ENCODE data around the gene PFDN6.

PFDN6 gene

GRCh38 chr6:33295621-33296369 is 6.4 kb downstream of the PFDN6 start:
- no peak for DNase-seq (ENCODE audit: low read depth)

- DNase-seq (ENCODE audit: low read depth): no peak
Measured at GRCh38 chr6:33296797-33297405, 7.5 kb downstream of the PFDN6 start.

DNA sequence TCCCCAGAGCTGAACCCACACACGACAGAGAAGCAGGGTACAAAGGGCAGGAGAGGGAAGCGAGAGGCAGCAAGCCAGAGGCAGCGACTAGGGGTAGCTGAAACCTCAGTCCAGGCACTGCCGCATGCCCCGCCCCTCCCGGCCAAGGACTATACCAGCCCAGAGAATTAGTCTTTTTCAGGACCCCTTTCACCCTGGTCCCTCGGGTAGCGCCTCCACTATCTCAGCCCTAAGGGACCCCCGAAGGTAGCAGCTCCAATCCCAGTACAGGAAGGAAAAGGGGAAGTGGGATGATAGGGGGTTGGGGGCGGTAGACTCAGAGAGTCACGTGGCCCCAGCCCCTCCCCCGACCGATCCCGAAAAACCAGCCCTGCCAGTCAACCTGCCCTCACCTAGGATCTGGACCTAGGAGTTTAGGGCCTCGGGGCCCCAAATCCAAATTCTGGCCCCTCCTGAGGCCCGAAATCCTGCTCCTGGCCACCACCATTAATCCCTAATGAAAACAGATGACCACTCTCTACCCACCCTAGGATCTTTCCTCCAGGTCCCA is 8.1 kb downstream of the PFDN6 start:
- no peak for DNase-seq (ENCODE audit: low read depth)

- peak; percentile 87 for DNase-seq (ENCODE audit: low read depth)
Measured at GRCh38 chr6:33297956-33298772, 8.8 kb downstream of the PFDN6 start.

DNA sequence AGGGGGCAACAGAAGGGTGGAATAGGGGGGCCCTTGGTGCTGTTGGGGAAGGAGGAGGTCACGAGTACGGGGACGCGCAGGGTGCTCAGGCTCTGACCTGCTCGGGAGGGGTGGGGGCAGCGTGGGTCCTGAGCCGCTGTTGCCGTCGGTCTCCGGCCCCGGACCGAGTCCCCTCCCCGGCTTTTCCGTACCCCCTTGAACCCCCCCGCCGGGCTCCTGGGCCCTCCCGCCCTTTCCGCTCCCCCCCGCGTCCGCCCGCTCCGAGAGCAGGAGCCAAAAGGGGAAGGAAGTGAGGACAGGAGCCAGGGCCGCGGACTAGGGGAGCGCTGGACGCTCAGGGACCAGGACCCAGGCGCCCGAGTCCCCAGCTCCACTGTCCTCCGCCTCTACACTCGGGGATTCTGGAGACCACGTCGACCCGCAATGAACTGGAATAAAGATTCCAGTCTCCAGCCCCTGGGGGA is 9.4 kb downstream of the PFDN6 start, which contains the start of gene RGL2:
Gene RGL2 (minus strand): TSS at position 170 of the 464 bp plus-strand sequence. CDS start 332 bp downstream, outside the sequence.
- peak; percentile 68 for DNase-seq (ENCODE audit: low read depth)

GRCh38 chr6:33299237-33299944 is 10.0 kb downstream of the PFDN6 start:
- peak; percentile 96 for DNase-seq (ENCODE audit: low read depth)

DNA sequence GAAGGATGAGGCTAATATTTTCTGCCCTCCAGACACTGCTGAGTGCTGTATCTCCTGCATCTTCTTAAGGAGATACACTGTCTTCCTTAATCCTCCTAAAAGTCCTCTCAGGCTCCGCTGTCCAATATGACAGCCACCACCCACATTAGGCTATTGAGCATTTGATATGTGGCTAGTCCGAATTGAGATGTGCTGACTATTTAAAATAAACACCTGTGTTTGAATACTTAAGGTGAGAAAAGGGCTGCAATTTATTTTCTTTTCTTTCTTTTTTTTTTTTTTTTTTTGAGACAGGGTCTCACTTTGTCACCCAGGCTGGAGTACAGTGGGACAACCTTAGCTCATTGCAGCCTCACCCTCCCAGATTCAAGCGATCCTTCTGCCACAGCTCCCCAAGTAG is 12.5 kb downstream of the PFDN6 start:
- no peak for DNase-seq (ENCODE audit: low read depth)

DNA sequence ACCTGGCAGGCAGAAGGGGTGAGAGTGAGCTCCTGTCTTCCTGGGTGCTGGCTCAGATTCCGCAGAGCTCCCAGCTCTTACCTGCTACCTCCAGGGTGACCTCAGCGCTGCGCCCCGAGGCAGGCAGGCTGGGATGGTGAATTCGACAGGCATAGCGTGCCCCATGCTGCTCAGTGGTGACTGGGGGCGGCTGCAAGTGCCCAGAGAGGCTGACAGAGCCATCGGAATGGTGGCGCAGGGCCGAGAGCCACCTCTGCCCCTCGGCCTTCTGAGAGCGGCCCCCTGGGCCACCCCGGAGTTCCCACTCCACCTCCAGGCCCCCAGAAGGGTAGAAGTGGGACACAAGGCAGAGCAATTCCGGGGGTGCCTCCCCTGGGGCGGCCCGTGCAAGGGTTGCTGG is 14.8 kb downstream of the PFDN6 start:
- no peak for DNase-seq (ENCODE audit: low read depth)

DNA sequence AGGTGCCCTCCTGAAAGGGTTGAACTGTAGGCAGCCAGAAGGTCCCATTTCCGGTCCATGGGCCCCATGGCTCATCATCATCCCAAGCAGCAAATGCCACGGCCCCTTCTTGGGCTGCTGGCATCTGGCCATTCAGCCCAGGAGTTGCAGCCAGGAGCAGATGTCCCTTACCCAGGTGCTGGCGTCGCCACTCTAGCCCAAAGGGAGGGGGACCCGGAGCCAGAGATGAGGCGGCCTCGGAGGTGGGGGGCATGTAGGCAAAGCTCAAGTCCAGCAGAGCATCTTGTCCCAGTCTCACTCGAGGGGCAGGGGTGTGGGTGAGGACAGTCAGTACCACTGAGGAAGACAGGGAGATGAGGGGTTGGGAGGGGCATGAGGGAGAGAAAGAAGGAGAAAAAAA is 15.7 kb downstream of the PFDN6 start:
- no peak for DNase-seq (ENCODE audit: low read depth)

DNA sequence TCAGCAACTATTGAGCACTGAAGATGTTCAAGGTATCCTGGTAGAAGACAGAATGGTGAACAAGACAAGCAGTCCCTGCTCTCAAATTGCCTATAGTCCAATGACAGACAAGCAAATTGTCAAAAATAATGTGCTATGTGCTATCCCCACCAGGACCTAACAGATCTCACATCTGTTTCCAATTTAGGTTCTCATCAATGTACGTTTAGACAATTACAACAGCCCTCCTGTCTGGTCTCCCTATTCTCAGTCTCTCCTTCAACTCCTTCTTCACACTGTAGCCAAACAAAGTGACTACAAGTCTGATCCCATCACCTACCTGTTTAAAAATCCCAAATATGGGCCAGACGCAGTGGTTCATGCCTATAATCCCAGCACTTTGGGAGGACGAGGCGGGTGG is 17.0 kb downstream of the PFDN6 start:
- no peak for DNase-seq (ENCODE audit: low read depth)

DNA sequence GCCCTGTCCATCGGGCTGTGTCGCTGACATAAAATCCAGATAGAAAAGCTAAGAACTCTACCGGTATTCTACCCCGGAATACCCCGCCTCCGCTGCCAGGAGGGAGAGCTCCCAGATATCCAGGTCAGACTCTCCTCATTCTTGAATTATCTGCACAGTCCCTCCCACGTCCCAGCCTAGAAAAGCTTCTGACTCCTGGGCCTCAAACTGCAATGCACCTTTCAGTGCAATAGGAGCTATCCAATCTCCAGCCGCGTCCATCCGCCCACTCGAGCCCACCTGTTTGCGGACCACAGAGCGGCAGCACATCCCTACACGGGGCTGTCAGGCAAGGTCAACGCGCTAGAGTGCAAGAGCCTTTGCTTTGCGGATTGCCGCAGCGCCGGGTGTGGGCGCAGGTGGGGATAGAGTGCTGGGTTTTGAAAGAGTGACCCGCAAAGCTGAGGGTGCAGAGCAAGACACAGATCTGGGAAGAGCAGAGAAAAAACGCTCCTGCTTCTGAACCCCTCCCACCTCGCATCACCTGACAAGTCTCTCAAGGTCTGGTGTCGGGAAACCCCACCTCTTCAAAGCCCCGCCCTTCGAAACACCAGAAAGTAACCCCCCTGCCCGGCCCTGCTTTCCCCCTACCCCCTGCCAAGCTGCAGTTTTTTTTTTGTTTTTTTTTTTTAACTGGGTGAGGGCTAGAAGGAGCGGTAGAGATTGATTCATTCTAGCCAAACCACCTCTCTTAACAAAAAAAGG is 23.1 kb downstream of the PFDN6 start:
- DNase-seq (ENCODE audit: low read depth): peak; percentile 81

- DNase-seq (ENCODE audit: low read depth): peak; percentile 70
Measured at GRCh38 chr6:33313105-33313708, 23.8 kb downstream of the PFDN6 start.

DNA sequence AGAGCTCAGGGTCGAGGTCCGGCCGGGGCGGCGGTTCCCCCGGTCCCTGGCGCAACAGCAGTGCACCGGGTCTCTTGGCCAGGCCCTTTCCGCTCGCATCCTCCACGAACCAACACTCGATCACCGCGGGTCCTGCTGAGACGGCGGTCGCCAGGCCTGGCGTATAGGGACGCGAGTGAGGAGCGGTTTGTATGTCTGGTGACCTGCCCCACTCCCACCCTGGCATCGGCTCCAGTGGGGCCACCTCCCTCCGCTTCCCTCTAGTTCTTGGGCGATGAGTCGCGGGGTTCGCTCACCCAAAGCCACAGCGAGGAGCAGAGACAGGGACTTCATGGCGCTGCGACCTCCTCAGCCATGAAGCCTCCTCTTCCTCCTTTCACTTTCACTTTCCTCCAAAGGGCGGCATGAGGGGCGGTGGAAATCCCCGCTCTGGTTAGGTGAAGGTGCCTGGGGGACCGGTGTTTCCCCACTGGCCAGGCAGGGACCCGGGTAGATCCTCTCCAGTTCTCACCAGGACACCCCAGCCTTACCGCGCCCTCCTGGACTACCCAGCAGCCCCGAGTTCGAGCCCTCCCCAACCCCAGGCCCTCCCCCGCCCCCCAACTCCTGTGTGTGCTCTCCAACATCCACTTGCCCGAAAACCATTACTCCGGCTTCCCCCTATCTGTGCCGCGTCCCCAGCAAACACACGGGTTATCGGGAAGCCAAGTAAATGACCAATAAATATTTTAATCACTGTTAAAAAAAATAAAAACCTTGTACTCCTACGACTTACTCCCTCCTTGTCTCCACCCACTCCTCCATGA is 24.5 kb downstream of the PFDN6 start, which contains the start of gene TAPBP:
Gene TAPBP (minus strand): TSS at position 370 of the 806 bp plus-strand sequence. CDS start 37 bp downstream, at position 333.
- peak; percentile 84 for DNase-seq (ENCODE audit: low read depth)

DNA sequence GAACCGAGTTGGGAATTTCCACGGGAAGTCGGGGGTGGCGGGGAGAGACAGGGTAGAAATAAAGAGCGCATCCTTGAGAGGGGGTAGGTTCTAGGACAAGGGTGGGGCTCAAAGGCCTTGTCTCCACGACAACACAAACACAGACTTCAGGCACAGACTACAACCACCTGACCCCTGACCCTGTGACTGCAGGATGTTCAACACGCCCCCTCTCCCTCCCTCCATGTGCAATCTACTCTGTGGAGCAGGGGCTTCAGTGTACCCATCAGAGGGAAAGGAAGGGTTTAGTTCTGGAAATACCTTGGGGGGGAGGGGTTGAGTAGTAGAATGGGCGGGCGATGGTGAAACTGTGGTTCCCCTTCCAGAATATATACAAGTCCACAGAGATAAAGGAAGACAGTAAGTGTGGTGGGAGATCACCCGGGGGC is 25.1 kb downstream of the PFDN6 start:
- DNase-seq (ENCODE audit: low read depth): peak; percentile 84

DNA sequence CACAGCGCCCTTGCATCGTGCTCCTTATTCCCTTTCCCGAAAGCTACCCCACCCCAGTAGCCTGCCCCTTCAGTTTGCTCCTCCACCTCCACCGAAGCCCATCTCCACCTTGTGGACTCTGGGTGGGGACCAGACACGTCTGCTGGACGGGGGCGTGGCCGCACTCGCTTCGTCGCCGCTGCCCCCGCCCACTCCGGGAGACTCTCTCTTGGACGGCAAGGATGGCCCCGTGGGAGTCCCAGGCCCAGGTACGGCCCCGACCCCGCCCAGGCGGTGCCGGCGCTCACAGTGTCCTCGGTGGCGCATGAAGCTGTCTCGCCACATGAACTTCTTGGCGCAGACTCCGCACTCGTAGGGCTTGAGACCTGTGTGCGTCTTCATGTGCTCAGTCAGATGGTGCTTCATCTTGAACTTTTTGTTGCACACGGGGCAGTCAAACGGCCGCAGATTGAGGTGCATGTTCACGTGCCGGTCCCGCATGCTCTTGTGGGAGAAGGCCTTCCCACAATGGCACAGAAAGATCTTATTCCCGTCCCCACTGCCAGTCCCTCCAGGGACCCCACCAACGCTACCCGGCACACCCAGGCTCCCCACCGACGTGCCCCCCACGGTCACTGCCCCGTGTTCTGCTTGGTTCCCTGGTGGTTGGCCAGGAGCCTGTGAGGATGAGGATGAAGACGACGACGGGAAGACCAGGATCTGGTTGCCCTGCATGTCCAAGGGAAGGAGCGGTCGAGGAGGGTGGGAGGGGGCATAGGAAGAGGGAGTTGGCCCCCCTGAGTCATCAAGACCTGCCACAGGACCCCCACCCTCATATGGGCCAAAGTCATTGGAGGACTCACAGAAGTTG is 25.8 kb downstream of the PFDN6 start:
- peak; percentile 33 for DNase-seq (ENCODE audit: low read depth)

- DNase-seq (ENCODE audit: low read depth): no peak
Measured at GRCh38 chr6:33315793-33316602, 26.6 kb downstream of the PFDN6 start.

DNA sequence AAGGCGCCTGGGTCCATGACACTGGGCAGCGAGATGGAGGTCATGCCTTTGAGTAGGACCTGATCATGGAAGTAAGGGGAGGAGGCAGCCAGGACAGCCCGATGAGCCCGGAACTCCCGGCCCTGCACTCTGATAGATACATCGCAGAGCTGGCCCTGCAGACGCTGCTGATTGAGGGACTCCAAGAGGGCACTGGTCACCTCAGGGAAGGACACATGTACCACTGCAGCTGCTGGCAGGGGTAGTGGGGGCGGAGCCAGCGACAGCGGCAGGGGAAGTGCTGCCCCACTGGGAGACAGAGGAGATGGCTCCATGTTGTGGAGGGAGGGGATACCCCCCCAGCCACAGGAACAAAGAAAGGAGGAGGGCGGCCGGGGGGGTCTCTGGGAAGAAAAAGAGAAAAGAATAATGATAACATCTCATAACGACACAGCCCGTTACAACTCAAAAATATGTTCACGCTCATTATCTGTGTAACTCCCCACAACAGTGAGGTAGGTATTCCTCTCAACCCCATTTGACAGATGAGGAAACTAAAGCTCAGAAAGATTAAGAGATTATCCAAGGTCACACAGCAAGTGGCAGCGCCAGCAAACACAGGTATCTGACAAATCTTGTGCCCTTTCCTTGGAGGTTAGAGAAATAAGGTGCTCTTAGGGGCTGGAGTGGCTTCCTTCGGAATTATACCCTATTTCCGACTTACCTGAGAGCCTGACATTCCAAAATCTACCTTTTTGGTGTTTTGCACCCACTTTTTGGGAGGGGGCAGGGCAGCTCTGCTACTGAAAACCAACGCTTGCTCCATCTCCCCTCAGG is 27.4 kb downstream of the PFDN6 start:
- DNase-seq (ENCODE audit: low read depth): no peak
